ENCODE measurements around the gene YTHDC2. TPM values are rescaled to one million over a fixed set of nuclear protein-coding genes. Genes with fewer than 3 reads are reported as not detected.

YTHDC2 gene
- total RNA-seq, 1 experiment from 2014 or later = 24.6 TPM

GRCh38 chr5:113634957-113635356, 121.5 kb downstream of the YTHDC2 start:
- no TSS peak for BruUV-seq (replicated peaks)
- Mint-ChIP-seq H3K9me3 (ENCODE audit: unreplicated experiment) (no peaks in the 10 kb centered on the region), H3K4me3 (ENCODE audit: unreplicated experiment) (no peak overlapping the region), H3K36me3 (ENCODE audit: insufficient read depth, unreplicated experiment) (no peaks in the 10 kb centered on the region), H3K4me1 (ENCODE audit: insufficient read depth, unreplicated experiment) (no peaks in the 10 kb centered on the region), H3K27ac (ENCODE audit: low read depth, unreplicated experiment) (no peak overlapping the region), H3K27me3 (ENCODE audit: insufficient read depth, unreplicated experiment) (peaks cover 57% of the 10 kb centered on the region)
- no peak for TF ChIP-seq CTCF (IDR thresholded peaks at IDR 0.05; ENCODE audit: unreplicated experiment)
- DNase-seq (ENCODE audit: unreplicated experiment) = no peak
- CTCF ChIA-PET = interaction anchor here (0.6 kb wide), 1 partner anchor 814 kb away, joined by 4 read pairs; no protein-coding TSS in a partner anchor
- POLR2A ChIA-PET = interaction anchor here (0.6 kb wide), 1 partner anchor 1014 kb away, joined by 3 read pairs; no protein-coding TSS in a partner anchor
- intact Hi-C loops (cut with micrococcal nuclease) = no loop called here

- DNase-seq (ENCODE audit: unreplicated experiment) = no peak
- Mint-ChIP-seq H3K4me3 (ENCODE audit: unreplicated experiment) (no peak overlapping the region), H3K4me1 (ENCODE audit: insufficient read depth, unreplicated experiment) (no peaks in the 10 kb centered on the region), H3K27ac (ENCODE audit: low read depth, unreplicated experiment) (no peak overlapping the region), H3K36me3 (ENCODE audit: insufficient read depth, unreplicated experiment) (no peaks in the 10 kb centered on the region), H3K27me3 (ENCODE audit: insufficient read depth, unreplicated experiment) (peaks cover 12% of the 10 kb centered on the region), H3K9me3 (ENCODE audit: unreplicated experiment) (no peaks in the 10 kb centered on the region)
- intact Hi-C loops (cut with micrococcal nuclease) = no loop called here
- no peak for TF ChIP-seq CTCF (IDR thresholded peaks at IDR 0.05; ENCODE audit: unreplicated experiment)
- ChIA-PET CTCF (interaction anchor here (0.6 to 1.6 kb wide), 3 partner anchors 30 to 755 kb away, joined by 3 to 7 read pairs (median 4); no protein-coding TSS in a partner anchor), POLR2A (no interaction called here)
- no TSS peak for BruUV-seq (replicated peaks)
Observed at GRCh38 chr5:113641715-113642114, 128.2 kb downstream of the YTHDC2 start.

Other genes with a start within 250 kb of the YTHDC2 start
- gene TSSK1B, start 78.7 kb upstream of the YTHDC2 start, total RNA-seq (2022) = 0.35 and 0.39 TPM in 2 replicates
- gene MCC, start 25.2 kb upstream of the YTHDC2 start, total RNA-seq (2022) = 25.3 and 28.2 TPM in 2 replicates